SK-N-MC (cell line): ENCODE results near the gene GALNT9.
"Not testable (repeated sequence)": the region's sequence is repeated elsewhere in the genome, so short reads cannot be mapped to it uniquely, and the experiment has no call there.

Source experiments
- EZH2 ChIP-seq: fragments of 200-600 bp; sonication (generic); IDR thresholded peaks from one replicate; pipeline ENCODE4 v1.6.1; 2017; ENCODE audit warnings: antibody characterized with exemption
- POLR2AphosphoS5 ChIP-seq: IDR thresholded peaks from 2 replicates; pipeline ENCODE4 v1.6.1; 2012; ENCODE audit warnings: mild to moderate bottlenecking, low read depth, low read length, borderline replicate concordance

GRCh38 chr12:132240669-132241007 is 88.8 kb downstream of the GALNT9 start:
- not testable (repeated sequence) for TF ChIP-seq EZH2, POLR2AphosphoS5
